NOMO-1 (cell line): ENCODE measurements around the gene LCN9.
"Not testable (repeated sequence)": the region's sequence is repeated elsewhere in the genome, so short reads cannot be mapped to it uniquely, and the experiment has no call there.

Experiments
- DNase-seq, 2 experiments: peaks; one replicate each; lab custom pipeline; 2025; ENCODE audit not compliant: unreplicated experiment in 2 of 2; lab: John Stamatoyannopoulos, UW

The LCN9 gene

DNA sequence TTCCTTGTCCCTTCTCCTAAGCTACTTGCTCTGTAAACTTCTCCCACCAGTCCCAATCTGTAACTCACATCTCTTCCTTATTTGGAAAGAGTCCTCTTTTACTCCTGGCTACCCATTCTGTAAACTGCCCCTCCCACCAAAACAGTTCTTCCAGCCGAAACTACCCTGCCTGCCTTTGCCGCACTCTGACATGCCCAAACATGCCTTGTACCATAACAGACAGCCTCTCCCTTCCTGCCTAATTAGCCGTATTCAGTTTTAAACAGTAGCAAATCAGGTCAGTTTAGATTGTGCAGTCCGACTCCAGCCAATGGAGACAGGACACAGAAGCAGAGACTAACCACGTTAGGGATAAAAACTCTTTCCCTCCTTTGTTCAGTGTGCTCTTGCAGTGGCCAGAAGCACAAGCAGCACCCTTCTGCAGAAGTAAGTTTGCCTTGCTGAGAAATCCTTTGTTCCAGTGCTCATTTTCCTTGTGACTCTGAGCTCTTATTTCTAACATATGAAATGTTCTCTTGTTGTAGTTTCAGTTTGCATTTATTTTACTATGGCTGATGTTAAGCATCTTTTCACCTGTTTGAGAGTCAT is 18.4 kb upstream of the LCN9 start:
- no peak for DNase-seq

DNA sequence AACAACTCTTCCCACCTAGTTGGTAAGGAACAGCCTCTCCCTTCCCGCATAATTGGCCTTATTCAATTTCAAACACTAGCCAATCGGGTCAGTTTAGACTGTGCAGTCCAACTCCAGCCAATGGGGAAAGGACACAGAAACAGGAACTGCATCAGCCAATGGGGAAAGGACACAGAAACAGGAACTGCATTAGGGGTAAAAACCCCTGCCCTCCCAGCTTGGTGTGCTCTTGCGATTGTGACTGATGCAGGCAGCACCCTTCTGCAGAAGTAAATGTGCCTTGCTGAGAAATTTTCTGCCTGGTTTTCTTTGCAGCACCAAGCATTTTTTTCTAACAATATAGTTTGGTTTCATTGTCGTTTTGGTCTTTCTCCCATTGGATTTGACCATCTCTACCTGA is 15.2 kb upstream of the LCN9 start:
- no peak for DNase-seq

DNA sequence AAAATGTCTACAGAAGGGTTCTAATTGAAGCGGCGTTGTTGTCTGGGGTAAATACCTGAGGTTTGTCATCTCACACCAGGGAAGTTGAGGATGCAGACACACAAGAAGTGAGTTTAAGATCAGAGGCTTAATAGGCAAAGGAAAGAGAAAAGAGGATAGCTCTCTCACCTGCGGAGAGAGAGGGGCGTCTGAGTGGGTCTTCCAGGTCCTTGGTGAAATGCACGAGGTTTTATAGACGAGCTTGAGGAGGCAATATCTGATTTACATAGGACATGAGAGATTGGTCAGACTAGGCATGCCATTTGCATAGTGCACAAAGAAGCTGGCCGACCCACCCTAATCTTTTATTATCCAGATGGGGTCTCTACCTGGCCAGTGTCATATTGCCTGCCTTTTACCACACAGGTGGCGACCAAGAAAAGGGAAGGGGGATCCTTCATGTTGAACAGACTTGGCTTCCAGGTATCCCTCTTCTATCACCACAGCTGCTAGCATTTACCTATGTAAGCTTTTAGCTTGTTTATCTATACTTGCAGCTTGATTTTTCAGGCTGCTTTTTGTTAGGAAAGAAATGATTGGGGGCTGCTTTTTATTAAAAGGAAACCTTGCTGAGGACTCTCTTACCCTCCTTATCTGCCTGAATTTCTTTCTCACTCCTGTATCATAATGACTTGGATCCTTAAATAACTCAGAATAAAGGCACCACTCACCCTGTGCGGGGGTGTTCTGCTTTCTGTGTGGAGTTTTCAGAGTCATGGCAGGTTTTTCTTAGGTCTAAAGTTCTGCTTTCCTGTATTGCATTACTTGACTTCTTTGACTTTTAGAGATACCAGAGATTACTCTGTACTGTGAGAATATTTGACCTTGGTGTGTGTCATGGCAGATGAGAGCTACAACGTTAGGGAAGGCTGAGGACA is 14.4 kb upstream of the LCN9 start:
- no peak for DNase-seq

DNA sequence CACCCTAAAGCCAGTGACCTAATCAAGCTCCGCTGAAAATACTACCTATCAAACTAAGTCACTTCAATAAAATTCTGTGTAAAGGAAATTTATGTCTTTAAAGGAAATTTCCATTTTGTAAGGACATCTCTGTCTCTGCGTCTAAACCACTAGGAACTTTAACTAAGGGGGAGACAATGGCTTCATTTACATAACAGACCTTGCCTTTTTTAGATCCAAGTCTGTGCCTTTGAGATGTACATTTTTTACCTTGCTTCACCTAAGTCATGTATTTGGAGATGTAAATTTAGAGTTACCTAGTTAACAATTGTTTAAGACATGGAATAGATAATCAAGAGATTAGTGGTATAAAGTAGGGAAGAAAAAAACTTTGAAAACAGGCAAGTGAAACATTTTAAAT is 13.6 kb upstream of the LCN9 start:
- no peak for DNase-seq

DNA sequence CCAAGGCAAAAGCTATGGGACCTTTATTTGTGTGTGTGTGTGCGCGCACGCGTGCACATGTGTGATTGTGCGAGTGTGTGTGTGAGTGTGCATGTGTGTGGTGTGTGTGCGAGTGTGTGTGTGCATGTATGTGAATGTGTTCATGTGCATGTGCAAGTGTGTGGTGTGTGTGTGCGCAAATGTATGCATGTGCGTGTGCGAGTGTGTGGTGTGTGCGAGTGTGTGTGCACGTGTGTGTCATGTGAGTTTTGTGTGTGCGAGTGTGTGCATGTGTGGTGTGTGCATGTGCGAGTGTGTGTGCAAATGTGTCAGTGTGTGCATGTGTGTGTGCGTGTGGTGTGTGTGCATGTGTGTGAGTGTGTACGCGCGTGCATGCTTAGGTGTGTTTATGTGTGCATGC is 12.7 kb upstream of the LCN9 start:
- DNase-seq = no peak

DNA sequence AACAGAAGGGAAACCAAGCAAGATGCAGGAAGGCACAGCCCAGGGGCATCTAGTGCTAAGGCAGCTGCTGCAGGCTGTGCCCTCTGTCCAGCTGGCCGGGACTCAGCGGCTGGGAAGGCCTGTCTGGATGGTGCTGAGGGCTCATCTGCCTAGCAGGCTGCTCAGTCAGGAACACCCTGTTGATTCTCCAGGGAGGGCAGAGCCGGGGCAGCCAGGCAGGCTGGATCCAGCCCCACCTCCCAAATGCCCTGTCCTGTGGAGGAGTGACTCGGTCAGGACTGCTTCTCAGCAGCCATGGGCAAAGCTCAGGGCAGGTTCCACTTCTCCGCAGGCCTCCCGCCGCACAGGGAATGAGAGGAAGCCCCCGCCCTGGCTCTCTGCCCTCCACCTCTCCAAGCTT is 7.8 kb upstream of the LCN9 start:
- no peak for DNase-seq

DNA sequence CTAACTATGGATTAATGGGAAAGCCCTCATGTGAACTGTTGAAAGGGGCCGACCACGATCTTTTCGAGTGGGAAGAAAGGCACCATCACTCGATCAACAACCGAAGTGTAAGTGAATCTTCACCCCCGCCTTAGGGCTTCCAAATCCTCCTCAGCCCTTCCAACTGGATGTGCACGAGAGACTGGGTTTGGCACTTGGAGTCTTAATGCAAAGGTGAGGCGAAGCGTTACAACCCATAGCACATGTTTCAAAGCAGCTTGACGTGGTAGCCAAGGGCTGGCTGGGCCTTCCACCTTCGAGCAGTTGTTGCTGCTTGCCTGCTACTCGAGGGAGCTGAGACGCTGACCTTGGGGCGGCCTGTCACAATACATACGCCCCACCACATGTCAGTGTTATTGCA is 5.7 kb upstream of the LCN9 start:
- DNase-seq = no peak

DNA sequence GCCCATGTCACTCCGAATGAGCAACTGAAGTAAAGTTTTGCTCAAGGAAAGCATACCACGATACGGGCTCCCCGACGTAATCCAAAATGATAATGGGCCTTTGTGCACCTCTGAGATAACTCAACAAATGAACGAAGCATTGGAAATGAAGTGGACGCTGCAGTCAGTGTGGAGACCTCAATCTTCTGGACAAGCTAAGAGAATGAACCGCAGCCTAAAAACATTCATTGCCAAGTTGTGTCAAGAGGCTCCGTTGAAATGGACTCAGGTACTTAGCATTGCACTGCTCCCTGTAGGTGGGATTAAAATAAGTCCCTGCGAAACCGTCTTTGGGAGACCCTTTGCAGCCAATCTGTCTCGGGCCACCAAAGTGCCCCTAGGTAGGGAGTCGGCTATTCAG is 3.9 kb upstream of the LCN9 start:
- DNase-seq = no peak

DNA sequence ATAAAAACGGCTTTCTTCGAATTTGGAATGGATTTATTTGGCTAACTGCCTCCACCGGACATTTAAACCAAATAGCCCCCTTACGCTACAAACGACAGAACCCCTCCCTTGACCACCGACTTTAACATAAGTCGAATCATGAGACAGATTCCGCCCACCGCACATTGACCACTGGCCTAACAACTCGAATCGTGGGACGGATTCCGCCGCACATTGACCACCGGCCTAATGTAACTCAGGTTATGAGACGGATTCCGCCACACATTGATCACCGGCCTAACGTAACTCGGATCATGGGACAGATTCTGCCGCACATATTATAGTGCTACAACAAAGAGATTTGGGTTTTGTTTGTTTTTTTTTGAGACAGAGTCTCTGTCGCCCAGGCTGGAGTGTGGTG is 2.7 kb upstream of the LCN9 start:
- DNase-seq = no peak

DNA sequence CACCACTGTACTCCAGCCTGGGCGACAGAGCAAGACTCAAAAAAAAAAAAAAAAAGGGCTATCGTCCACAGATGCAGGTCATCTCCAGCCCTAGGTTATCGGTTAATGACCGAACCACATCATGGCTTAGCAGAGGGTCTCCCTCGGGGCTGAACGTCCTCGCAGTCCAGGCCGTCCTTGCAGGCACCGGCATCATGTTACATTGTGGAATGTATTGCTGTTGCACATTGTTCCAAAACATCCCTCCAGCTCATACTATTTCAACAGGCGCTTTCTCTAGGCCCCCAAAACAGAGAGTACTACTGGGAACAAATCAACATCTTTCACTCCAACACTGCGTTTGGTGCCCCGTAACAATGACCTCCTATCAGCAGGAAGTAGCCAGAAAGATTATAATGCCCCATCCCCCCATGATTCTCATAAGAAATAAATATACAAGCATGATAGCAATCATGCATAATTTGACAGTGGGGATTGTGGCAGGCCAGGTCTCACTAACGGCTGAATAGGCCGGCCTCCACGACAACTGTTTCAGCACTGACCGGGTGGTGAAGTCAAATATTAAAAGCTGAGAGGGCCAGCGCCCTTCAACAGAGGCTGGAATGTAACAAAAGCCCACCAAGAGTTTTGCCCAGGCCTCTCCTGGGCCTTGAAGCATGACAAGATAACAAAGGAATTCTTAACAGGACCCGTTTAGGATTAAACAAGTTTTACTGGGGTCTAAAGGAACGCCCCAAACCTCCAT is 1.1 kb upstream of the LCN9 start:
- no peak for DNase-seq

DNA sequence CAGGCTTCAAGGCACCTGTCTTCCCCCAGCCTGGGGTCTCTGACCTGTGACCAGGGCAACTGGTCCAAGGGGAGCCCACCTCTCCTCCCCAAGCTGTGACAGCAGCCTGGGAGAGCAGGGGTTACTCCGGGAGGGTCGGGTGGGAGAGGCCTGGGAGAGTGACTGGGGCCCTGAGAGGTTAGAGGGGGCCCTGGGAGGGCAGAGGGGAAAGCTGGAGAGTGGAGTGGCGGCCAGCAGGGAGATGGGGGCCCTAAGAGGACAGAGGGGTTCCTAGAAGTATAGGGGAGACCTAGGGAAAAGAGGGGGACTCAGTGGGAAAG is 302 bp downstream of the LCN9 start:
- no peak for DNase-seq

DNA sequence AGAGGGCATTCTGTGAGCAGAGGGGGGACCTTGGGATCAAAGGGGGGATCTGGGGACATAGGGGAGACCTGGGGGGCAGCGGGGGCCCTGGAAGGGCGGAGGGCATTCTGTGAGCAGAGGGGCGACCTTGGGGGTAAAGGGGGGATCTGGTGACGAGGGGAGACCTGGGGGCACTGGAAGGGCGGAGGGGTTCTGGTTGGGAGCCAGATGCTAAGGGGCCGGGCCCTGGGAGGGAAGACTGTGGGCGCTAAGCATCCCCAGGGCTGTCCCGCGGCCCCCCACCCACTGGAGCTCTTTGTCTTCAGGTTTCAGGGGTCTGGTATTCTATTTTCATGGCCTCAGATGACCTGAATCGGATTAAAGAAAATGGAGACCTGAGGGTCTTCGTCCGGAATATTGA is 748 bp downstream of the LCN9 start:
- no peak for DNase-seq

DNA sequence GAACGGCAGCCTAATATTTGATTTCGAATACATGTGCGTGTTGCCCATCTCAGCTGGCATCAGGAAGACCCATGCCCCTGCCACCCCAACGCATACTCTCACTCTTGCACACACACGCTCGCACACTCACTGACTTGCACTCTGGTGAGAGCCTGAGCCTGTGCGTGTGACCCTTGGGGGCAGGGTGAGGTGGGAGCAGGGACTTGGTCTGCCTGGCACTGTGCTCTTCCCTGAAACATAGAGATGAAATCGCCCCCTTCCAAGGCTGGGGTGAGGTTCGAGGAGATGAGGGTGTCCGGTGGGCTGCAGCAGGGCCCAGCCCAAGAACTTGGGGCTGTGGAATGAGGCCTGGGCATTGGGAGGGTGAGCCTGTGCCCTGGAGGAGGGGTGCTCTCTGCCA is 1.2 kb downstream of the LCN9 start:
- no peak for DNase-seq

DNA sequence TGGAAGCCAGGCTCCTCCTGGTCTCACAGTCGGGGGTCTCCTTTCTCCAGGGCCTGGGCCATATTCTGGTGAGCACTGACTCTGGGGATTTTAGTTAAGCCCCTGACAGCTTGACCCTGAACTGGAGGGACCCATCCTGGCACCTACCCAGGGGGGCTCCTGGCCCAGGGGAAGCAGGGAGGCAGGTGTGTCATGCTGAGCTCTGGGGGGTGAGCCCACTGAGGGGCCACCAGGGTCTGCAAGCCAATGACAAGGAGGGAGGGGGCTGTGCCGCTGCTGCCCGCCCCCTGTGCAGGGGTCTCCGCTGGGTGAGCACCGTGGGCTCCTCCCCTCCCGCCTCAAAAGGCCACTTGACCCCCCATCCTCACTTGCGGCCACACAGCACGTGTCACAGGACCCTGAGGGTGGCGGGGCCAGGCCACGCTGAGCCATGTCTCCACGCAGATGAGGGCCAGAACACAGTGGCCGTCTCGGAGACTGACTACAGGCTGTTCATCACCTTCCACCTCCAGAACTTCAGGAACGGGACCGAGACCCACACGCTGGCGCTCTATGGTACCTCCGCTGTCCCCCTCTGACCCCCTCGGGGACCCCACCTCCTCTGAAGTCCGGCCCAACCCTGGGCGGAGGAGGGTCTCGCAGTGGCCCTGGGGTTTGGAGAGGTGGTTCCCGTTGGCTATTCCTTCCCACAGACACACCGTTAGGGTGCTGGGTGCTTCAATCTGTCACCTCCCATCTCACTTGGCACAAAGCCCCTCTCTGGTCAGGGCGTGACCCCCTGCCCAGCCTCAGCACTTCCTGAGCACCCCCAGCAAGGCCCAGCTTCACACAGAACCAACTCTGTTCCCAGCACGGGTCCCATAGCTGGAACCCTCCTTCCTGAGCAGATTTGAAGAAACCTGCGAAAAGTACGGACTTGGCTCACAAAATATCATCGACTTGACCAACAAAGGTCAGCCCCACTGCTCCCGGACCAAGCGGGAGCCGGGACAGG is 2.0 kb downstream of the LCN9 start:
- DNase-seq = no peak

DNA sequence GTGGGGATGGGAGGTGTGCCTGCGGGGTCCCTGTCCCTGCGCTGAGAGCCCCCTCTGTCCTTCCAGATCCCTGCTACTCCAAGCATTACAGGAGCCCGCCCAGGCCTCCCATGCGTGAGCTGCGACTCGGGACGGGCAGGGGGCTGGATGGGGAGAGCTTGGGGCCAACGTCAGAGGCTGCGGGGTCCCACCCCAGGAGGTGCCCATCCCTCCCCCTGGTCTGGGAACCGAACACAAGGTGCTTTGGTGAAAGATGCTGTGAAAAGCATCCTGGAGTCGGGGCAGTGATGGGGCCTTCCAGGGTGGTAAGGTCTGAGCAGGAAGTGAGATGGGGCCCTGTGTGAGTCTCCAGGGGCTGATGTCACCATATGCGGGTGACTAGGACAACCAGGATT is 2.7 kb downstream of the LCN9 start:
- no peak for DNase-seq

DNA sequence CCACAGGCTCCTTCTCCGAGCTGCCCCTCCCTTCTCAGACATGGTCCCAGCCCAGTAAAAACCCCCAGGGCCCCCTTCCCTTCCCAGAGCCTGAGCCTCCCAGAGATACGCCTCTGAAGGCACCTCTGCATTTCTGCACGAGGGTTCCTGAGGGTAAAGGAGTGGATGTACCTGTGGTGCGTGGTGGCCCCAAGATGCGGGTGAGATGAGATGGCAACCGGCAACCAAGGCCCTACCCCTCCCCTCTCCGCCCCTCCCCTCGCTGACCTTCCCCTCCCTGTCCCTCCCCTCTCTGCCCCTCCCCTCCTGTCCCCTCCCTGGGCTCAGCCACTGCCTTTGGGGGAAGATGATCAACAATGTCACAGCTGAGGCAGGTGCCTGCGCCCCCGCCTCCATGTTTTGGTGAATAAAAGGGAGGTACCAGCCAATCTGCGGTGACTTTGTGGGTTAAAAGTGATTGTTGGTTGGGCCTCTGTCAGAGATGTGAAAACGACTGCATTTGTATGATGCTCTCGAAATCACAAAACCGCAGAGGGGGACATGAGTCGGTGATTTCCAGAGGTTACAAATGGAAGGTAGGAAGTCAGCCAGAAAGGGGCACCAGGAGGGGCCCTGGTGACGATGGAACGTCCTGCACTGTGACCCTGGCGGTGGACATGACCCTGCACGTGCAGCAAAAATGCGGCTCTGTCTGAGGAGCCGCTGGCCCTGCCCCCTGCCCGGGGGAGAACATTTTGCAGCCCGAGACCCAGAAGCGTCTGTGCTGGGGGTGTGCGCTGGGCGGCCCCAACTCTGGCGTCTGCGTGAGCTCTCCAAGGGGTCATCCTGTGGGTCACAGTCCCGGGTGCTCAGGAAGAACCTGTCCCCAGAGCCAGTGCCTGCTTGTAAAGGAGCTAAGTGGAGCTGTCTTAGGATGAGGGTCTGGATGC is 3.7 kb downstream of the LCN9 start:
- DNase-seq = no peak

DNA sequence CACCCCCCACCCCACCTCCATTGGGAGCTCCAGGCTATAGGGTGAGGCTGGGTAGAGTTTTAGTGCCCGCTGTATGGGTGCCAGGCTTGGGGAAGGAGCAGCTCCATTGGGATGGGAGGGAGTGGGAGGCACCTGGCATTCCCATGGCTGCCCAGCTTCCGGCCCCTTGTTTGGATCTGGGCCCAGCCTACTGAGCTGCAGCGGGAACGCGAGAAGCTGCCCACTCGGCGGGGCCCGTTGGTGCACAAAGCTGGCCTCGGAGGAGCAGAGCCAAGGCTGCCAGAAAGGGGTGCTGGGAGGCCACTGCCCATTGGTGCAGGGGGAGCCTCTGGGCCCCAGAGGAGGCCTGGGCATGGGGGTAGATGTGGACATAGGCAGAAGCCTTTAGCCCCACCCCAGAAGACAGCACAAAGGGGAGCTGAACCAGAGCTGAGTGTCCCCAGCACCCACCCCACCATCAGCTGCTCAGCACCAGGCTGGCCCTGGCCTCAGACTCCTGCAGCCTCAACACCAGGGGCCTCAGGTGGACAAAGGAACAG is 4.4 kb downstream of the LCN9 start:
- DNase-seq = no peak

DNA sequence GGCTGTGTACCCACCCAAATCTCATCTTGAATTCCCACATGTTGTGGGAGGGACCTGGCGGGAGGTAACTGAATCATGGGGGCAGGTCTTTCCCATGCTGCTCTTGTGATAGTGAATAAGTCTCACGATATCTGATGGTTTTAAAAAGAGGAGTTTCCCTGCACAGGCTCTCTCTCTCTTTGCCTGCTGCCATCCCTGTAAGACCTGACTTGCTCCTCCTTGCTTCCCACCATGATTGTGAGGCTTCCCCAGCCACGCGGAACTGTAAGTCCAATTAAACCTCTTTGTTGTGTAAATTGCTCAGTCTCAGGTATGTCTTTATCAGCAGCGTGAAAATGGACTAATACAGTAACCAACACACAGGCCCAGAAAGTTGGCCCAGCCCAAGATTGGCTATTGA is 5.9 kb downstream of the LCN9 start:
- not testable (repeated sequence) for DNase-seq

DNA sequence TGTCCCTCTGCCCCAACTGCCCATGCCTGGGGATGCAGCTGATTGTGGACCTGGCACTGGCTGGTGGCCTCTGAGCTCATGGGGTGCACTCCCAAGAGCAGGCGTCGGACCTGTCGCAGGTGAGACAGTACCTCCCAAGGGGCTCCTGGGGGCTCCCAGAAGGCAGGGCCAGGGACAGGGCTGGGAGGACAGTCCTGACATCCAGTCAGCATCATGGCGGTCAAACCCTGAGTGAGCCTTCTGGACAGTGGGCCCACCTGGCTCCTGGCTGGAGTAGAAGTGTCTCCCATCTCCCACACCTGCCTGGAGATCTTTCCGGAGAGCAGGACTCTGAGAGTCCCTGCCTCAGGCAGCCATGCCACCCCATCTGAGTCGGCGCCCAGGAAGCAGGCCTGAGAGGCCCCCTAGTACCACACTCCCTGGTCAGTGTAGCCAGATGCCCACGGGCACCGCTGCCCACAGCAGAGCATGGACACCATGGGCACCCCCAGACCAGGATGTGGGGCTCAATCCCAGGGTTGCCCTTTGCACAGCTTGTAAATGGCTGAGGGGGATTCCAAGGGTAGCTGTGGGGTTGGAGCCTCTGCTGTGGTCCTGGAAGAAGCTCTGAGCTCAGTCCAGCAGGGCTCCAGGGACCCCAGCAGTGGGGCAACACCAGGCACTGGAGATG is 6.6 kb downstream of the LCN9 start:
- DNase-seq = no peak
